ENCODE results near the gene DPP6.

DNA sequence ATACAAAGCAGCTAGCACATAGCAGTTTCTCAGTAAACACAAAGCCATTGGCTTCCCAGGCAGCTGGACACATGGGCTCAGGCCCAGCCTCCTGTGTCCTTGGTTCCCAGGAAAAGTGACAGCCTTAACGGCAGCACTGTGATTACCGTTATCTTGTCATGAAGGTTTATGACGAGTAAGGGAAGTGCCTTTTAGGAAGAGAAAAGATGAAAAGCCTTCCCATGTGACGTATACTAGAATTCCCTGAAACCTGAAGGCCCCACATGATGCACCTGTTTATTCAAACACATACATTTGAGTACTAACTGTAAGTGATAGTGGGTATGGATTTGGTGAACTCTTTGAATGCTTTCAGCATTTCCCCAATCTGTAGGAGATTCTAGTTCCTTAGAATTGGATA lies 244.2 kb downstream of the DPP6 start:
- TF ChIP-seq POLR2A (conservative IDR thresholded peaks at IDR 0.05) (no peak), IRF2 (CRISPR knock-in tag; IDR thresholded peaks at IDR 0.05) (no peak)
- TF ChIP-seq, protein P1, sequence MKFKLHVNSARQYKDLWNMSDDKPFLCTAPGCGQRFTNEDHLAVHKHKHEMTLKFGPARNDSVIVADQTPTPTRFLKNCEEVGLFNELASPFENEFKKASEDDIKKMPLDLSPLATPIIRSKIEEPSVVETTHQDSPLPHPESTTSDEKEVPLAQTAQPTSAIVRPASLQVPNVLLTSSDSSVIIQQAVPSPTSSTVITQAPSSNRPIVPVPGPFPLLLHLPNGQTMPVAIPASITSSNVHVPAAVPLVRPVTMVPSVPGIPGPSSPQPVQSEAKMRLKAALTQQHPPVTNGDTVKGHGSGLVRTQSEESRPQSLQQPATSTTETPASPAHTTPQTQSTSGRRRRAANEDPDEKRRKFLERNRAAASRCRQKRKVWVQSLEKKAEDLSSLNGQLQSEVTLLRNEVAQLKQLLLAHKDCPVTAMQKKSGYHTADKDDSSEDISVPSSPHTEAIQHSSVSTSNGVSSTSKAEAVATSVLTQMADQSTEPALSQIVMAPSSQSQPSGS (CRISPR knock-in tag; IDR thresholded peaks at IDR 0.05): no peak
- TF ChIP-seq, protein P2, sequence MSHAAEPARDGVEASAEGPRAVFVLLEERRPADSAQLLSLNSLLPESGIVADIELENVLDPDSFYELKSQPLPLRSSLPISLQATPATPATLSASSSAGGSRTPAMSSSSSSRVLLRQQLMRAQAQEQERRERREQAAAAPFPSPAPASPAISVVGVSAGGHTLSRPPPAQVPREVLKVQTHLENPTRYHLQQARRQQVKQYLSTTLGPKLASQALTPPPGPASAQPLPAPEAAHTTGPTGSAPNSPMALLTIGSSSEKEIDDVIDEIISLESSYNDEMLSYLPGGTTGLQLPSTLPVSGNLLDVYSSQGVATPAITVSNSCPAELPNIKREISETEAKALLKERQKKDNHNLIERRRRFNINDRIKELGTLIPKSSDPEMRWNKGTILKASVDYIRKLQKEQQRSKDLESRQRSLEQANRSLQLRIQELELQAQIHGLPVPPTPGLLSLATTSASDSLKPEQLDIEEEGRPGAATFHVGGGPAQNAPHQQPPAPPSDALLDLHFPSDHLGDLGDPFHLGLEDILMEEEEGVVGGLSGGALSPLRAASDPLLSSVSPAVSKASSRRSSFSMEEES (CRISPR knock-in tag; IDR thresholded peaks at IDR 0.05): no peak
